ENCODE measurements around the gene TNP2. TPM values are rescaled to one million over a fixed set of nuclear protein-coding genes. Genes with fewer than 3 reads are reported as not detected.

TNP2 gene
- total and polyA plus RNA-seq, 12 donors, result not detected

- 86 to 91% (median 88%) methylated on average over 3 of the region's 3 CpGs for WGBS, 4 donors
- Histone ChIP-seq H3K4me3 (no peak overlapping the region), H3K36me3 (replicated peaks in 1 of 2) (no peaks in the 10 kb centered on the region), H3K9me3 (replicated peaks in 1 of 3) (no peaks in the 10 kb centered on the region), H3K27me3 (no peaks in the 10 kb centered on the region), H3K27ac (no peak overlapping the region), H3K4me1 (replicated peaks in 1 of 2) (peaks cover 0 to 6% of the 10 kb centered on the region in 2 donors)
- no peak for DNase-seq
- TF ChIP-seq POLR2A (IDR thresholded peaks at IDR 0.05) (no peak), CTCF (IDR thresholded peaks at IDR 0.05) (no peak)
- intact Hi-C loops (cut with DNase I), result no loop called here
These were observed 41.5 kb upstream of the TNP2 start for GRCh38 chr16:11310634-11310977.

DNA sequence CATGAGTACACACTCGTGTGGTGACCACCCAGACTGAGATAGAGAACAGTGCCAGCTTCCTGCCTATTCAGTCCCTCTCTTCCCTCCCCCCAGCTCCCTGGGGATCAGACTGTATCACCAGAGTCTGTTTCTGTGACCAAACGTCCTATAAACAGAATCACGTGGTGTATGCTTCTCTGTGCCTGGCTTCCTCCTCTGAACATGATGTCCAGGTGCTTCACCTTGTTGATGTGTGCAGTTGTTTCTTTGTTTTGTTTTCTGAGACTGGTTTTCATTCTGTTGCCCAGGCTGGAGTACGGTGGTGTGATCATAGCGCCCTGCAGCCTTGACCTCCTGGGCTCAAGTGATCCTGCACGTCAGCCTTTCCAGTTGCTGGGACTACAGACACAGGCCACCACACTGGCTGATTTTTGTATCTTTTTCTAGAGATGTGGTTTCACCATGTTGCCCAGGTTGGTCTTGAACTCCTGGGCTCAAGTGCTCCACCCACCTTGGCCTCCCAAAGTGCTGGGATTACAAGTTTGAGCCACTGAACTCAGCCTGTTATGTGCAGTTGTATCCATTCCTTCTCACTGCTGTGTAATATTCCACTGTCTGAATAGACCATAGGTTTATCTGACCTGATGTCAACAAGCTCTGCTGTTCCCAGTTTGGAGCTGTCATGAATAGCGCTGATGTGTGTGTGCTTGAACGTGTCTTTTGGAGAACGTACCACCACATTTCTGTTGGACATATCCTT, 40.9 kb upstream of the TNP2 start:
- 44 to 51% (median 49%) methylated on average over 9 of the region's 9 CpGs for WGBS, 4 donors
- no peak for TF ChIP-seq POLR2A (IDR thresholded peaks at IDR 0.05)
- TF ChIP-seq CTCF (IDR thresholded peaks at IDR 0.05), result no peak
- Histone ChIP-seq H3K27ac (no peak overlapping the region), H3K36me3 (replicated peaks in 1 of 2) (no peaks in the 10 kb centered on the region), H3K4me3 (no peak overlapping the region), H3K9me3 (replicated peaks in 1 of 3) (no peaks in the 10 kb centered on the region), H3K4me1 (replicated peaks in 1 of 2) (peaks cover 0 to 6% of the 10 kb centered on the region in 2 donors), H3K27me3 (no peaks in the 10 kb centered on the region)
- DNase-seq, result peak in 1 of 7 donors; percentile 49
- intact Hi-C loops (cut with DNase I), result no loop called here

DNA sequence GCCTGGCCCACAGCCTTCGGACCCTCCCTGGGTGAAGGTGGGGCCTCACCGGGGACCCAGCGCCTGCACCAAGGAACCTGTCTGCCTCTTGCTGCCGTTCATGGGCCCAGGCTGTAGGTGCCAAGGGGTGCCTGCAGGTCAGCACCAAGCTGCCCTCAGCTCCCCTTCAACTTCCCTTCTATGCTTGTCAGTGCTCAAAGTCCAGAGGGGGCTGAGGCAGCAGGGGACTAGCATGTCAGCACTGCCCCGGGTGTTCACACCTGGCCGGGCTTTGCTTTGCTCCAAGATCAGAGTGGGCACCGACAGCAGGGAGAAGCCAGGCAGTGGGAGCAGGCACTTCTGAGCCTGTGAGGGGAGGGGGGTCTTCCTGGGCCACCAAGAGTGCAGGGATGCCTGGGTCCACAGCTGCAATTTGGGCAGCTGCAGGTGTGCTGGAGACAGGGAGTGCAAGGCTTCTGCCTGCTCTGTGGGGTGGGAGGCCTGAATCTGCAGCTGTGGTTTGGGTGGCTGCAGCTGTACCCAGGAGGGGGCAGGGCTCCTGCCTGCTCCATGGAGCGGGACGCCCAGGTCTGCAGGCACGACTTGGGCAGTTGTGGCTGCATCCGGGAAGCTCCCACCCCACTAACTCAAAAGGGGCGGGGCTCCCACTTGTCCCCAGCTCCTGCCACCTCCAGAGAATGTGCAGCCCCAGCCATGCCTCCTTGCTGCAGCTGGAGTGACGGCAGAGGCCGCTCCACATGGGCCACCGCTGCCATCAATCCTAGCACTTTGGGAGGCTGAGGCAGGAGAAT, 39.6 kb upstream of the TNP2 start:
- H3K27ac ChIP-seq, result no peak overlapping the region
- DNase-seq, result no peak
- H3K36me3 ChIP-seq (replicated peaks in 1 of 2), result no peaks in the 10 kb centered on the region
- intact Hi-C loops (cut with DNase I), result no loop called here
- TF ChIP-seq POLR2A (IDR thresholded peaks at IDR 0.05) (no peak), CTCF (IDR thresholded peaks at IDR 0.05) (no peak)
- no peaks in the 10 kb centered on the region for H3K27me3 ChIP-seq
- peaks cover 0 to 6% of the 10 kb centered on the region in 2 donors for H3K4me1 ChIP-seq (replicated peaks in 1 of 2)
- H3K4me3 ChIP-seq, result no peak overlapping the region
- no peaks in the 10 kb centered on the region for H3K9me3 ChIP-seq (replicated peaks in 1 of 3)
- WGBS, 4 donors, result 71 to 87% (median 78%) methylated on average over 1 to 15 of the region's 15 CpGs

GRCh38 chr16:11307639-11308492, 38.7 kb upstream of the TNP2 start:
- 91 to 96% (median 91%) methylated on average over 12 to 21 of the region's 21 CpGs for WGBS, 4 donors

More at GRCh38 chr16:11307639-11308492, 38.7 kb upstream of the TNP2 start:
- no peak for DNase-seq
- Histone ChIP-seq H3K4me1 (replicated peaks in 1 of 2) (peaks cover 0 to 6% of the 10 kb centered on the region in 2 donors), H3K4me3 (no peak overlapping the region), H3K9me3 (replicated peaks in 1 of 3) (no peaks in the 10 kb centered on the region), H3K27me3 (no peaks in the 10 kb centered on the region), H3K36me3 (replicated peaks in 1 of 2) (no peaks in the 10 kb centered on the region), H3K27ac (no peak overlapping the region)
- intact Hi-C loops (cut with DNase I), result no loop called here
- no peak for TF ChIP-seq CTCF (IDR thresholded peaks at IDR 0.05)
- TF ChIP-seq POLR2A (IDR thresholded peaks at IDR 0.05), result no peak
